ENCODE data around the gene IL17REL.

GRCh38 chr22:49953680-49954344 lies 58.8 kb downstream of the IL17REL start:
- TF ChIP-seq, protein P1, sequence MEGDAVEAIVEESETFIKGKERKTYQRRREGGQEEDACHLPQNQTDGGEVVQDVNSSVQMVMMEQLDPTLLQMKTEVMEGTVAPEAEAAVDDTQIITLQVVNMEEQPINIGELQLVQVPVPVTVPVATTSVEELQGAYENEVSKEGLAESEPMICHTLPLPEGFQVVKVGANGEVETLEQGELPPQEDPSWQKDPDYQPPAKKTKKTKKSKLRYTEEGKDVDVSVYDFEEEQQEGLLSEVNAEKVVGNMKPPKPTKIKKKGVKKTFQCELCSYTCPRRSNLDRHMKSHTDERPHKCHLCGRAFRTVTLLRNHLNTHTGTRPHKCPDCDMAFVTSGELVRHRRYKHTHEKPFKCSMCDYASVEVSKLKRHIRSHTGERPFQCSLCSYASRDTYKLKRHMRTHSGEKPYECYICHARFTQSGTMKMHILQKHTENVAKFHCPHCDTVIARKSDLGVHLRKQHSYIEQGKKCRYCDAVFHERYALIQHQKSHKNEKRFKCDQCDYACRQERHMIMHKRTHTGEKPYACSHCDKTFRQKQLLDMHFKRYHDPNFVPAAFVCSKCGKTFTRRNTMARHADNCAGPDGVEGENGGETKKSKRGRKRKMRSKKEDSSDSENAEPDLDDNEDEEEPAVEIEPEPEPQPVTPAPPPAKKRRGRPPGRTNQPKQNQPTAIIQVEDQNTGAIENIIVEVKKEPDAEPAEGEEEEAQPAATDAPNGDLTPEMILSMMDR (IDR thresholded peaks at IDR 0.05): no peak
- TF ChIP-seq POLR2A (IDR thresholded peaks at IDR 0.05): no peak

Data from lower leg skin (tissue), 3 donors.